ENCODE measurements around the gene MLNR. TPM values are rescaled to one million over a fixed set of nuclear protein-coding genes. Genes with fewer than 3 reads are reported as not detected.

Gene MLNR
- total RNA-seq, 2 experiments from 2014 or later = not detected

DNA sequence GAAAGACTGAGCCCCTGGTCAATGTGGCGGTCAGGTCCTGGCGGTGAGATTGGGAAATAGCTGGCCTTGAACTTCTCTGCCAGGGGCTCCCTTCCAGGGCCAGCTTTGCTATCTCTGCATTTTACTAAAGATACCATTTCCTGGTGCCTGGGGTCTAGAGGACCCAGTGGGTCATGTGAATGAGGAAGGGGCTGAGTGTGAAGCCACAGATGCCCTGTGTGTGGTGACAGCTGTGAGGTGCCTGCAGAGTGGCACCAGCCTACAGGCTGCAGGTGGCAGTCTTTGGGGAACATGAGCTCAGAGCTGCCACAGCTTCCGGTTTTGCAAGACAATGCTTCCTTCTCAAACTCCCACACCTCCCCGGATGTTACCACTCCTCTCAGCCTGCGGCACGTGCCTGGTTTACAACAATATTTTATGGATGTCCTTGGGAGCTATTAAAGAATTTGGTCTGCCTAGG, 5.2 kb upstream of the MLNR start:
- POLR2A ChIA-PET = no interaction called here
- peaks cover 24% of the 10 kb centered on the region for H3K4me1 Mint-ChIP-seq
- H3K4me3 Mint-ChIP-seq = no peak overlapping the region

GRCh38 chr13:49216334-49216733, 3.8 kb upstream of the MLNR start:
- H3K9me3 Mint-ChIP-seq = peaks cover 3% of the 10 kb centered on the region
- POLR2A ChIA-PET = no interaction called here
- H3K27me3 Mint-ChIP-seq = peaks cover 30% of the 10 kb centered on the region
- CTCF ChIA-PET = interaction anchor here (2.0 kb wide), 1 partner anchor 24 kb away, joined by 4 read pairs; no protein-coding TSS in a partner anchor
- H3K36me3 Mint-ChIP-seq (ENCODE audit: low read depth) = peaks cover 13% of the 10 kb centered on the region
- H3K4me3 Mint-ChIP-seq = no peak overlapping the region
- peaks cover 28% of the 10 kb centered on the region for H3K4me1 Mint-ChIP-seq
- no peak for DNase-seq
- H3K27ac Mint-ChIP-seq = peak overlapping the region; percentile 32

More for the DNA sequence above, 5.2 kb upstream of the MLNR start:
- DNase-seq = peak; percentile 60
- Mint-ChIP-seq H3K27me3 (peaks cover 24% of the 10 kb centered on the region), H3K9me3 (peaks cover 4% of the 10 kb centered on the region), H3K36me3 (ENCODE audit: low read depth) (peaks cover 19% of the 10 kb centered on the region), H3K27ac (peak overlapping the region; percentile 61)
- CTCF ChIA-PET = interaction anchor here (0.9 to 1.1 kb wide), 4 partner anchors 23 to 392 kb away, joined by 3 read pairs; partner anchors contain the start of genes CDADC1 and FNDC3A

DNA sequence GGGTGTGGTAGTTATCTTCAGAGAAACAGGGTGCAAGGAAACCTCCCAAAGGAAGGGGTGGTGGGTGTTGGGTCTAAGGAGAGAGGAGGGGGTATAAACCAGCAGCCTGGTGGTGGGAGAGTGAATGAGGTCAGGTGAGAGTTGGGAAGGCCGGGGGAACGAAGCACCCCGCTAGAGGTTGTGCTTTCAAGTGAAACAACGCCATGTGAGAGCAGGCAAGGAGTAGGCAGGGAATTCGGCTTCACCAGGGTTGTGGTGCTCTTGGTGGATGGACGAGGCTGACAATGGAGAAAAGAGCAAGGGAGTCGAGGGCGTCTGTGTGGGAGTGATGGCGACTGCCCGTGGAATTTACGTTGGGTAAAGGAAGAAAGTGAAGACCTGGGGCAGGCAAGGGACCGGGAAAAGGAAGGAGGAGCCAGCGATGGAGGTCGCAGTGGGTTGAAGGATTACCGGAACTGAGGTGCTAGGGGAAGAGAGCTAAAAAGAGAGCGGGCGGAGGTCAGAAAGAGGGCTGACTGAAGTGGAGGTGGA, 2.1 kb upstream of the MLNR start:
- H3K9me3 Mint-ChIP-seq = no peaks in the 10 kb centered on the region
- H3K27me3 Mint-ChIP-seq = peaks cover 47% of the 10 kb centered on the region
- peaks cover 3% of the 10 kb centered on the region for H3K36me3 Mint-ChIP-seq (ENCODE audit: low read depth)
- no peak for DNase-seq
- CTCF ChIA-PET = no interaction called here
- H3K27ac Mint-ChIP-seq = no peak overlapping the region
- no peak overlapping the region for H3K4me3 Mint-ChIP-seq
- POLR2A ChIA-PET = no interaction called here
- H3K4me1 Mint-ChIP-seq = peaks cover 28% of the 10 kb centered on the region

DNA sequence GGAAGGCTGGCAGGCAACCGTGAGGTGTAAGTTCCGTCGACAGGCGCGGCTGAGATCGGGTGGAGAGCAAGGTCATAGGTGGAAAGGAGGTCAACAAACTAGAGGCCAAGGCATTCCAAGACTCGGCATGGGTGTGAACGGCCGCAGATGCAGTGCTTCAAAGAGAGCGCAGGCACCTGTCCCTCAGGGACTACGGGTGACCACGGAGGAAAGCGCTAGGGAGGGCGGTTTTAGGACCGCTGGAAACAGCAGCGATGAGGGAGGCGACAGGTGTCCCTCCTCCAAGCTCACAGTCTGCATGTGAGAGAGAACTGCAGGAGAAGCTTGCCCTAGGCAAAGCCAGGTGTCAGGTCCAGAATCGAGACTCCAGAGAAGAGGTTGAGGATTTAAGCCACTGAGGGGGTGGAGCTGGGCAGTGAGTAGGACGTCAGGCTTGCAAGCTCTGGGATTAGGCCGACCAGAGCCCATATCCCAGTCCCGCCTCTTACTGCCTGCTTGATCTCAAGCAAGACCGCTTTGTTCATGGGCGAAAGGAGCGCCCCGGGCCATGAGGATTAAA, 1.6 kb upstream of the MLNR start:
- no peak overlapping the region for H3K4me3 Mint-ChIP-seq
- POLR2A ChIA-PET = no interaction called here
- DNase-seq = no peak
- peaks cover 51% of the 10 kb centered on the region for H3K27me3 Mint-ChIP-seq
- H3K36me3 Mint-ChIP-seq (ENCODE audit: low read depth) = peaks cover 3% of the 10 kb centered on the region
- no peak overlapping the region for H3K27ac Mint-ChIP-seq
- H3K4me1 Mint-ChIP-seq = peaks cover 28% of the 10 kb centered on the region
- no peaks in the 10 kb centered on the region for H3K9me3 Mint-ChIP-seq
- CTCF ChIA-PET = no interaction called here

DNA sequence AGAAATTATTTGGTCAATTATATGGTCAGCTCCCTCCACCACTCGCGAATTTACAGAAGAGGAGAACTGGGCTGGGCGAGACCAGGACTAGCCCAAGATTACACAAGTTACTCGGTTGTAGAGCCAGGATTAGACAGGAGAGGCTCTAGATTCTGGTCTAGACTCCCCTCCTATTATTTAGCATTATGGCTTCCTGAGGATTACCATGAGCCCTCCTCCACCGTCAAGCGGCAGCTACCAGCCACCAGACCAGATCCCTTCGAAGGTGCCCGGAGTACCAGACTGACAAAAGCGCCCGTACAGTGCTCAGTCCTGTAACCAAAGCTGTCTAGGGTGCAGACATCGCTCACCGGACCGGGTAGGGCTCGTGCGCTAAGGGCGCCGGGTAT, 497 bp upstream of the MLNR start:
- H3K9me3 Mint-ChIP-seq = no peaks in the 10 kb centered on the region
- peaks cover 3% of the 10 kb centered on the region for H3K36me3 Mint-ChIP-seq (ENCODE audit: low read depth)
- ChIA-PET POLR2A (no interaction called here), CTCF (interaction anchor here (0.5 to 0.9 kb wide), 2 partner anchors 95 to 258 kb away, joined by 3 read pairs; no protein-coding TSS in a partner anchor)
- H3K27ac Mint-ChIP-seq = no peak overlapping the region
- peak overlapping the region; percentile 52 for H3K4me3 Mint-ChIP-seq
- peaks cover 57% of the 10 kb centered on the region for H3K27me3 Mint-ChIP-seq
- DNase-seq = no peak
- H3K4me1 Mint-ChIP-seq = peaks cover 22% of the 10 kb centered on the region

GRCh38 chr13:49220856-49221589, 885 bp downstream of the MLNR start:
- H3K4me1 Mint-ChIP-seq = peaks cover 12% of the 10 kb centered on the region
- no peaks in the 10 kb centered on the region for H3K9me3 Mint-ChIP-seq
- ChIA-PET CTCF (no interaction called here), POLR2A (no interaction called here)
- peaks cover 62% of the 10 kb centered on the region for H3K27me3 Mint-ChIP-seq
- H3K4me3 Mint-ChIP-seq = peak overlapping the region; percentile 58
- DNase-seq = no peak
- H3K36me3 Mint-ChIP-seq (ENCODE audit: low read depth) = no peaks in the 10 kb centered on the region
- H3K27ac Mint-ChIP-seq = no peak overlapping the region

DNA sequence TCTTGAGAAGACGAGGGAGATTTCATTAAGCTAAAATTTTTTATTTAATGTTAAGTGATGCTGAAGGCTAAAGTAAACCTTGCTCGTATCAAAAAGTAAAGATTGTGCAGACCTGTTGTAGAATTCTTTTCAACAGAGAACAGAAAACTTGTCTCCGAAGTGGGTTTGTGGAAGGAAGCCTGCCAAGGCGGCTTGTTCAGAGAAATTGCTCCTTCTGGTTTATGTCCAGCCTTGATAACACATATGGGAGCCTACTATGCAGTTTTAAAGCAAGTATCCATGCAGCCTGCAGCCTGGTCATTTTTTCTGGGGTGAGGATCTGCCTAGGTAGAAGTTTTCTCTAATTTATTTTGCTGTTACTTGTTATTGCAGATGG, 1.4 kb downstream of the MLNR start:
- ChIA-PET CTCF (no interaction called here), POLR2A (no interaction called here)
- Mint-ChIP-seq H3K36me3 (ENCODE audit: low read depth) (no peaks in the 10 kb centered on the region), H3K27ac (no peak overlapping the region), H3K27me3 (peaks cover 62% of the 10 kb centered on the region), H3K9me3 (no peaks in the 10 kb centered on the region), H3K4me1 (peaks cover 7% of the 10 kb centered on the region), H3K4me3 (no peak overlapping the region)
- DNase-seq = no peak

- CTCF ChIA-PET = no interaction called here
- H3K27ac Mint-ChIP-seq = no peak overlapping the region
- peaks cover 3% of the 10 kb centered on the region for H3K4me1 Mint-ChIP-seq
- H3K27me3 Mint-ChIP-seq = peaks cover 44% of the 10 kb centered on the region
- no peak for DNase-seq
- no peaks in the 10 kb centered on the region for H3K9me3 Mint-ChIP-seq
- POLR2A ChIA-PET = no interaction called here
- H3K36me3 Mint-ChIP-seq (ENCODE audit: low read depth) = no peaks in the 10 kb centered on the region
- H3K4me3 Mint-ChIP-seq = no peak overlapping the region
Observed at GRCh38 chr13:49225223-49226042, 5.3 kb downstream of the MLNR start.

- POLR2A ChIA-PET = no interaction called here
Observed at GRCh38 chr13:49226613-49227012, 6.5 kb downstream of the MLNR start.

GRCh38 chr13:49234741-49235140, 14.6 kb downstream of the MLNR start:
- ChIA-PET POLR2A (no interaction called here), CTCF (no interaction called here)
- peaks cover 10% of the 10 kb centered on the region for H3K27me3 Mint-ChIP-seq
- no peak for DNase-seq
- H3K4me3 Mint-ChIP-seq = no peak overlapping the region
- H3K9me3 Mint-ChIP-seq = no peaks in the 10 kb centered on the region
- H3K36me3 Mint-ChIP-seq (ENCODE audit: low read depth) = no peaks in the 10 kb centered on the region
- no peaks in the 10 kb centered on the region for H3K4me1 Mint-ChIP-seq
- H3K27ac Mint-ChIP-seq = no peak overlapping the region

More at GRCh38 chr13:49226613-49227012, 6.5 kb downstream of the MLNR start:
- no peak overlapping the region for H3K27ac Mint-ChIP-seq
- H3K4me3 Mint-ChIP-seq = no peak overlapping the region
- H3K36me3 Mint-ChIP-seq (ENCODE audit: low read depth) = no peaks in the 10 kb centered on the region
- peaks cover 36% of the 10 kb centered on the region for H3K27me3 Mint-ChIP-seq
- H3K4me1 Mint-ChIP-seq = no peaks in the 10 kb centered on the region
- DNase-seq = no peak
- no peaks in the 10 kb centered on the region for H3K9me3 Mint-ChIP-seq
- CTCF ChIA-PET = no interaction called here

- Mint-ChIP-seq H3K27me3 (peaks cover 10% of the 10 kb centered on the region), H3K9me3 (no peaks in the 10 kb centered on the region), H3K27ac (no peak overlapping the region), H3K4me1 (no peaks in the 10 kb centered on the region), H3K4me3 (no peak overlapping the region), H3K36me3 (ENCODE audit: low read depth) (no peaks in the 10 kb centered on the region)
- POLR2A ChIA-PET = no interaction called here
- DNase-seq = no peak
- CTCF ChIA-PET = interaction anchor here (0.7 kb wide), 1 partner anchor 402 kb away, joined by 3 read pairs; no protein-coding TSS in a partner anchor
Observed at GRCh38 chr13:49235856-49236431, 15.8 kb downstream of the MLNR start.

DNA sequence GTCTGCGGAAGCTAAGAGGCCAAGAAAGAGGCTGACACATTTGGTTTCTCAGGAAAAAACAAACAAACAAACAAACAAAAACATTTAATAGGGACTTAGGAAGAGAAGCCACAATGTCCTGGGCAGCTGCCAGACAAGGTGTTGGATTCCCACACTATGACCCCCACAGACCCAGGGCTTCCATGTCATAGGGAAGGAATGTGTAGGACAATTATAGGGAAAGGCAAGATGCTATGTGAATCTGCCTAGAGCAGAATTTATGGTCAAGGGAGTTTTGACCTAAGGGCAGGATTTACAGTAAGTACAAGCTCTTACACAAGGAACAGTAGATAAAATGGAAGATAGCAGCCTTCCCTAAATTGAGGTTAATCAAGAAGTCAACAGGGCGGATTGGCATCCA, 18.5 kb downstream of the MLNR start:
- H3K36me3 Mint-ChIP-seq (ENCODE audit: low read depth) = no peaks in the 10 kb centered on the region
- no peak for DNase-seq
- peaks cover 13% of the 10 kb centered on the region for H3K27me3 Mint-ChIP-seq
- no peak overlapping the region for H3K4me3 Mint-ChIP-seq
- ChIA-PET POLR2A (no interaction called here), CTCF (interaction anchor here (0.8 to 2.6 kb wide), 2 partner anchors 10 to 42 kb away, joined by 4 to 9 read pairs; partner anchors contain the start of gene CDADC1)
- H3K27ac Mint-ChIP-seq = peak overlapping the region; percentile 10
- no peaks in the 10 kb centered on the region for H3K4me1 Mint-ChIP-seq
- H3K9me3 Mint-ChIP-seq = no peaks in the 10 kb centered on the region

All from activated CD4-positive, alpha-beta T cell treated with anti-CD3 and anti-CD28 coated beads, Interleukin-2, amount 10 ng/mL, durations not matched to agents 7 days and 5 days (primary cell).